NCI-H2107 treated with DMSO at 0.1 percent for 48 hours (cell line): ENCODE results near the gene CALHM6.

Source experiments
- DNase-seq: peaks from one replicate; lab custom pipeline; 2025; ENCODE audit not compliant: unreplicated experiment; lab: John Stamatoyannopoulos, UW

CALHM6 gene

GRCh38 chr6:116444575-116444974, 16.6 kb upstream of the CALHM6 start:
- no peak for DNase-seq

GRCh38 chr6:116445102-116445501, 16.1 kb upstream of the CALHM6 start:
- no peak for DNase-seq

- DNase-seq, result no peak
Observed at GRCh38 chr6:116446399-116446798, 14.8 kb upstream of the CALHM6 start.

- no peak for DNase-seq
Observed at GRCh38 chr6:116447052-116447451, 14.1 kb upstream of the CALHM6 start.

- DNase-seq, result no peak
Observed at GRCh38 chr6:116447496-116448011, 13.6 kb upstream of the CALHM6 start.

- no peak for DNase-seq
Observed at GRCh38 chr6:116449565-116449964, 11.6 kb upstream of the CALHM6 start.

GRCh38 chr6:116450185-116450710, 10.9 kb upstream of the CALHM6 start:
- DNase-seq, result peak; percentile 11

- DNase-seq, result no peak
Observed at GRCh38 chr6:116450769-116451740, 10.1 kb upstream of the CALHM6 start.

- no peak for DNase-seq
Observed at GRCh38 chr6:116451916-116452315, 9.3 kb upstream of the CALHM6 start.

GRCh38 chr6:116452531-116452930, 8.6 kb upstream of the CALHM6 start:
- no peak for DNase-seq

GRCh38 chr6:116456106-116456505, 5.1 kb upstream of the CALHM6 start:
- DNase-seq, result no peak

- no peak for DNase-seq
Observed at GRCh38 chr6:116456927-116457326, 4.2 kb upstream of the CALHM6 start.

GRCh38 chr6:116458264-116458663, 2.9 kb upstream of the CALHM6 start:
- DNase-seq, result no peak

- no peak for DNase-seq
Observed at GRCh38 chr6:116459927-116460326, 1.2 kb upstream of the CALHM6 start.

- DNase-seq, result no peak
Observed at GRCh38 chr6:116461932-116462885, 1.0 kb downstream of the CALHM6 start.

- no peak for DNase-seq
Observed at GRCh38 chr6:116463301-116463700, 2.1 kb downstream of the CALHM6 start.

GRCh38 chr6:116465246-116465645, 4.1 kb downstream of the CALHM6 start:
- no peak for DNase-seq

- no peak for DNase-seq
Observed at GRCh38 chr6:116467096-116467495, 5.9 kb downstream of the CALHM6 start.

GRCh38 chr6:116467514-116467913, 6.3 kb downstream of the CALHM6 start:
- DNase-seq, result no peak

GRCh38 chr6:116468293-116468692, 7.1 kb downstream of the CALHM6 start:
- no peak for DNase-seq

- no peak for DNase-seq
Observed at GRCh38 chr6:116471531-116471930, 10.4 kb downstream of the CALHM6 start.
